Endothelial cell of umbilical vein (primary cell): ENCODE measurements around the gene ADARB2.

Source experiments
- EZH2 ChIP-seq: IDR thresholded peaks from 2 replicates; pipeline ENCODE4 v1.6.1; 2012; ENCODE audit warnings: borderline replicate concordance, low read depth, mild to moderate bottlenecking, moderate library complexity, low read length, inconsistent platforms; ENCODE audit not compliant: severe bottlenecking
- FOS ChIP-seq: IDR thresholded peaks from 2 replicates; pipeline ENCODE4 v1.6.1; 2011; ENCODE audit warnings: mild to moderate bottlenecking, low read length, moderate library complexity, borderline replicate concordance; ENCODE audit not compliant: insufficient read depth
- GATA2 ChIP-seq: IDR thresholded peaks from 2 replicates; pipeline ENCODE4 v1.7.0; 2011; ENCODE audit warnings: low read depth, mild to moderate bottlenecking, moderate library complexity, mixed read lengths, low read length; ENCODE audit not compliant: insufficient read length, insufficient read depth
- JUN ChIP-seq: IDR thresholded peaks from 2 replicates; pipeline ENCODE4 v1.6.1; 2011; ENCODE audit warnings: borderline replicate concordance, low read depth; ENCODE audit not compliant: insufficient read length, insufficient read depth
- MYC ChIP-seq: IDR thresholded peaks from one replicate; pipeline ENCODE4 v1.6.1; 2011; ENCODE audit warnings: mild to moderate bottlenecking, low read depth, low read length
- POLR2A ChIP-seq: IDR thresholded peaks from 2 replicates; pipeline ENCODE4 v1.6.1; 2012; ENCODE audit warnings: low read depth, mild to moderate bottlenecking, control low read depth, low read length
- POLR2AphosphoS5 ChIP-seq: IDR thresholded peaks from 2 replicates; pipeline ENCODE4 v1.6.1; 2012; ENCODE audit warnings: low read depth, mild to moderate bottlenecking, control low read depth, low read length, moderate library complexity; ENCODE audit not compliant: insufficient read depth
- TF ChIP-seq, protein P1 (sequence below), 2 donors: IDR thresholded peaks; 1 replicate in 1 of 2; 2 replicates in 1 of 2; pipeline ENCODE4 v1.5.1; 2011; ENCODE audit warnings: low read length in 2 of 2, mild to moderate bottlenecking in 2 of 2, moderate library complexity in 2 of 2, control low read depth in 1 of 2, inconsistent platforms in 1 of 2, low read depth in 1 of 2; ENCODE audit not compliant: insufficient read depth in 1 of 2; ENCODE audit errors: extremely low read depth in 1 of 2
- TF ChIP-seq, protein P2 (sequence below): IDR thresholded peaks from 2 replicates; pipeline ENCODE4 v1.6.1; 2011; ENCODE audit not compliant: insufficient read depth, insufficient read length

GRCh38 chr10:1195828-1196227 lies 541.5 kb downstream of the ADARB2 start:
- TF ChIP-seq, protein P1, sequence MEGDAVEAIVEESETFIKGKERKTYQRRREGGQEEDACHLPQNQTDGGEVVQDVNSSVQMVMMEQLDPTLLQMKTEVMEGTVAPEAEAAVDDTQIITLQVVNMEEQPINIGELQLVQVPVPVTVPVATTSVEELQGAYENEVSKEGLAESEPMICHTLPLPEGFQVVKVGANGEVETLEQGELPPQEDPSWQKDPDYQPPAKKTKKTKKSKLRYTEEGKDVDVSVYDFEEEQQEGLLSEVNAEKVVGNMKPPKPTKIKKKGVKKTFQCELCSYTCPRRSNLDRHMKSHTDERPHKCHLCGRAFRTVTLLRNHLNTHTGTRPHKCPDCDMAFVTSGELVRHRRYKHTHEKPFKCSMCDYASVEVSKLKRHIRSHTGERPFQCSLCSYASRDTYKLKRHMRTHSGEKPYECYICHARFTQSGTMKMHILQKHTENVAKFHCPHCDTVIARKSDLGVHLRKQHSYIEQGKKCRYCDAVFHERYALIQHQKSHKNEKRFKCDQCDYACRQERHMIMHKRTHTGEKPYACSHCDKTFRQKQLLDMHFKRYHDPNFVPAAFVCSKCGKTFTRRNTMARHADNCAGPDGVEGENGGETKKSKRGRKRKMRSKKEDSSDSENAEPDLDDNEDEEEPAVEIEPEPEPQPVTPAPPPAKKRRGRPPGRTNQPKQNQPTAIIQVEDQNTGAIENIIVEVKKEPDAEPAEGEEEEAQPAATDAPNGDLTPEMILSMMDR (IDR thresholded peaks at IDR 0.05; ENCODE audit: extremely low read depth in 1 of 2, insufficient read depth in 1 of 2, low read depth in 1 of 2, low read length in 2 of 2) = no peak
- TF ChIP-seq JUN (no peak), EZH2 (no peak), FOS (no peak), POLR2AphosphoS5 (no peak), POLR2A (no peak), MYC (no peak), GATA2 (no peak)
- TF ChIP-seq, protein P2, sequence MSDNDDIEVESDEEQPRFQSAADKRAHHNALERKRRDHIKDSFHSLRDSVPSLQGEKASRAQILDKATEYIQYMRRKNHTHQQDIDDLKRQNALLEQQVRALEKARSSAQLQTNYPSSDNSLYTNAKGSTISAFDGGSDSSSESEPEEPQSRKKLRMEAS = no peak
